Nephron progenitor cell (in vitro differentiated cells): Measurements from ENCODE around the gene DAAM2.

Experiments used
- DNase-seq: peaks from one replicate; pipeline ENCODE4 v3.0.0; 2021
- H3K27ac Mint-ChIP-seq: 2 replicates; pipeline ENCODE4 v1.8.0; 2021; ENCODE audit warnings: mild to moderate bottlenecking, moderate library complexity, mixed read lengths
- H3K27me3 Mint-ChIP-seq: 2 replicates; pipeline ENCODE4 v1.8.0; 2021; ENCODE audit warnings: mild to moderate bottlenecking, low read depth, mixed read lengths; ENCODE audit not compliant: poor library complexity
- H3K36me3 Mint-ChIP-seq: 2 replicates; pipeline ENCODE4 v1.8.0; 2021; ENCODE audit warnings: low read depth, mixed read lengths
- H3K4me1 Mint-ChIP-seq: 2 replicates; pipeline ENCODE4 v1.8.0; 2021; ENCODE audit warnings: mixed read lengths
- H3K4me3 Mint-ChIP-seq: 2 replicates; pipeline ENCODE4 v1.8.0; 2021; ENCODE audit warnings: mild to moderate bottlenecking, moderate library complexity, mixed read lengths
- H3K9me3 Mint-ChIP-seq: 2 replicates; pipeline ENCODE4 v1.8.0; 2021; ENCODE audit warnings: mild to moderate bottlenecking, moderate library complexity, mixed read lengths
- CTCF ChIP-seq: fragments of 200-600 bp; sonication (generic); IDR thresholded peaks from 2 replicates; pipeline ENCODE4 v1.5.0; 2021; ENCODE audit warnings: antibody characterized with exemption

The DAAM2 gene

GRCh38 chr6:39913391-39913916, 121.3 kb downstream of the DAAM2 start:
- Mint-ChIP-seq H3K4me3 (no peak overlapping the region), H3K4me1 (peaks cover 4% of the 10 kb centered on the region), H3K9me3 (no peaks in the 10 kb centered on the region), H3K36me3 (peaks cover 47% of the 10 kb centered on the region), H3K27ac (no peak overlapping the region), H3K27me3 (peaks cover 2% of the 10 kb centered on the region)
- no peak for TF ChIP-seq CTCF
- DNase-seq, result no peak

- Mint-ChIP-seq H3K9me3 (no peaks in the 10 kb centered on the region), H3K27me3 (peaks cover 2% of the 10 kb centered on the region), H3K4me1 (peaks cover 4% of the 10 kb centered on the region), H3K27ac (no peak overlapping the region), H3K4me3 (no peak overlapping the region), H3K36me3 (peaks cover 54% of the 10 kb centered on the region)
- no peak for TF ChIP-seq CTCF
- DNase-seq, result no peak
These were observed 122.1 kb downstream of the DAAM2 start for GRCh38 chr6:39914239-39914638.

GRCh38 chr6:39915866-39916265, 123.7 kb downstream of the DAAM2 start:
- Mint-ChIP-seq H3K36me3 (peaks cover 62% of the 10 kb centered on the region), H3K27me3 (no peaks in the 10 kb centered on the region), H3K4me3 (no peak overlapping the region), H3K9me3 (no peaks in the 10 kb centered on the region), H3K27ac (no peak overlapping the region), H3K4me1 (peaks cover 4% of the 10 kb centered on the region)
- no peak for TF ChIP-seq CTCF
- no peak for DNase-seq

- Mint-ChIP-seq H3K4me1 (no peaks in the 10 kb centered on the region), H3K27me3 (no peaks in the 10 kb centered on the region), H3K9me3 (no peaks in the 10 kb centered on the region), H3K4me3 (no peak overlapping the region), H3K36me3 (peaks cover 70% of the 10 kb centered on the region), H3K27ac (no peak overlapping the region)
- no peak for TF ChIP-seq CTCF
- DNase-seq, result no peak
These were observed 125.2 kb downstream of the DAAM2 start for GRCh38 chr6:39917329-39917728.

- Mint-ChIP-seq H3K27ac (no peak overlapping the region), H3K4me1 (no peaks in the 10 kb centered on the region), H3K4me3 (no peak overlapping the region), H3K36me3 (peaks cover 66% of the 10 kb centered on the region), H3K27me3 (no peaks in the 10 kb centered on the region), H3K9me3 (no peaks in the 10 kb centered on the region)
- no peak for TF ChIP-seq CTCF
- no peak for DNase-seq
These were observed 125.8 kb downstream of the DAAM2 start for GRCh38 chr6:39917981-39918380.

- DNase-seq, result no peak
- Mint-ChIP-seq H3K4me3 (no peak overlapping the region), H3K36me3 (peaks cover 60% of the 10 kb centered on the region), H3K4me1 (no peaks in the 10 kb centered on the region), H3K9me3 (no peaks in the 10 kb centered on the region), H3K27ac (no peak overlapping the region), H3K27me3 (no peaks in the 10 kb centered on the region)
- no peak for TF ChIP-seq CTCF
These were observed 126.7 kb downstream of the DAAM2 start for GRCh38 chr6:39918831-39919230.
